ACC112 (cell line): ENCODE data around the gene HMBS.
"Not testable (repeated sequence)": the region's sequence is repeated elsewhere in the genome, so short reads cannot be mapped to it uniquely, and the experiment has no call there.

ENCODE experiments used
- H2AFZ ChIP-seq: fragments of 200-600 bp; sonication (generic); one replicate; pipeline ENCODE4 v1.6.0; 2017; ENCODE audit warnings: antibody characterized with exemption, low read length; ENCODE audit not compliant: unreplicated experiment
- H3K27ac ChIP-seq: fragments of 200-600 bp; sonication (generic); 2 replicates; pipeline ENCODE4 v1.5.1; 2014; ENCODE audit warnings: low read depth, mild to moderate bottlenecking, antibody characterized with exemption, low read length, moderate library complexity
- H3K27me3 ChIP-seq: fragments of 200-600 bp; sonication (generic); 2 replicates; pipeline ENCODE4 v1.6.1; 2014; ENCODE audit warnings: mild to moderate bottlenecking, antibody characterized with exemption, low read length, moderate library complexity, mixed read lengths; ENCODE audit not compliant: insufficient read depth
- H3K36me3 ChIP-seq: fragments of 200-600 bp; sonication (generic); 2 replicates; pipeline ENCODE4 v1.6.1; 2016; ENCODE audit warnings: mild to moderate bottlenecking, antibody characterized with exemption, low read length, moderate library complexity, mixed read lengths; ENCODE audit not compliant: insufficient read depth
- H3K4me1 ChIP-seq: fragments of 200-600 bp; sonication (generic); one replicate; pipeline ENCODE4 v1.6.1; 2016; ENCODE audit warnings: low read length, mixed read lengths; ENCODE audit not compliant: insufficient read depth, unreplicated experiment, control insufficient read depth
- H3K4me3 ChIP-seq: fragments of 200-600 bp; sonication (generic); 2 replicates; pipeline ENCODE4 v1.5.1; 2014; ENCODE audit warnings: mild to moderate bottlenecking, low read depth, low read length
- H3K79me2 ChIP-seq: fragments of 200-600 bp; sonication (generic); one replicate; pipeline ENCODE4 v1.6.0; 2016; ENCODE audit warnings: low read length; ENCODE audit not compliant: control insufficient read depth, unreplicated experiment, insufficient read depth

Gene HMBS

GRCh38 chr11:119084663-119085436 lies at the start of gene HMBS:
Gene HMBS, plus strand, starts transcription at chr11:119084881. Its CDS starts 153 bp downstream, at chr11:119085034.
- Histone ChIP-seq H2AFZ (peak within 1 kb of the TSS; percentile 87), H3K36me3 (peaks cover 4% of the 10 kb centered on the region; the same call in 1 of the 2 replicates), H3K4me1 (peaks cover 14% of the 10 kb centered on the region), H3K4me3 (peak within 1 kb of the TSS; percentile 93), H3K27ac (peak within 1 kb of the TSS; percentile 76), H3K79me2 (peaks cover 9% of the 10 kb centered on the region), H3K27me3 (no peaks in the 10 kb centered on the region)

DNA sequence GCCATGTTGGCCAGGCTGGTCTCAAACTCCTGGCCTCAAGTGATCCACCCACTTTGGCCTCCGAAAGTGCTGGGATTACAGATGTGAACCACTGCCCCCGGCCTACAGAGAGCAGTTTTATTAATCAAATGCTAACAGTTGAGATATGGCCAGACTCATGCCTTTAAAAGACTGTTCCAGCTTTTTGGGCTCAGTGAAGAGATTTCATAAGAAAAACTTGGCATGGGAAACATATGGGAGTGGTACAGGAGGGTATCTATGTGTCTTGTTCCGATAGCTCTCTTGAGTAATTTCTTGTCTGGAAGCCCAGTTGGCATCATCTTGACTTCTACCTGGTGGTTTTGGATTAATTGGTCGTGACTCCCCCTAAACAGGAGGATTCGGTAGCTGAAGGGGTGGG lies 45.8 kb upstream of the HMBS start:
- H3K27me3 ChIP-seq = no peaks in the 10 kb centered on the region
- no peaks in the 10 kb centered on the region for H3K79me2 ChIP-seq
- H3K36me3 ChIP-seq = no peaks in the 10 kb centered on the region
- H3K4me3 ChIP-seq = no peak overlapping the region
- no peaks in the 10 kb centered on the region for H3K4me1 ChIP-seq
- no peak overlapping the region for H3K27ac ChIP-seq
- no peak overlapping the region for H2AFZ ChIP-seq

DNA sequence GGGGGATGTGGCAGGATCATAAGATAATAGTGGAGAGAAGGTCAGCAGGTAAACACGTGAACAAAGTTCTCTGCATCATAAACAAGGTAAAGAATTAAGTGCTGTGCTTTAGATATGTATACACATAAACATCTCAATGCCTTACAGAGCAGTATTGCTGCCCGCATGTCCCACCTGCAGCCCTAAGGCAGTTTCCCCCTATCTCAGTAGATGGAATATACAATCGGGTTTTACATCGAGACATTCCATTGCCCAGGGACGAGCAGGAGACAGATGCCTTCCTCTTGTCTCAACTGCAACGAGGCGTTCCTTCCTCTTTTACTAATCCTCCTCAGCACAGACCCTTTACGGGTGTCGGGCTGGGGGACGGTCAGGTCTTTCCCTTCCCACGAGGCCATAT lies 45.2 kb upstream of the HMBS start:
- H3K27me3 ChIP-seq, H3K79me2 ChIP-seq, H2AFZ ChIP-seq, H3K27ac ChIP-seq, H3K4me1 ChIP-seq, H3K4me3 ChIP-seq, H3K36me3 ChIP-seq: not testable (repeated sequence)

GRCh38 chr11:119041821-119042514 lies 42.7 kb upstream of the HMBS start:
- no peaks in the 10 kb centered on the region for H3K36me3 ChIP-seq
- H3K4me1 ChIP-seq = no peaks in the 10 kb centered on the region
- H3K4me3 ChIP-seq = no peak overlapping the region
- no peak overlapping the region for H3K27ac ChIP-seq
- no peaks in the 10 kb centered on the region for H3K79me2 ChIP-seq
- H3K27me3 ChIP-seq = no peaks in the 10 kb centered on the region
- H2AFZ ChIP-seq = no peak overlapping the region

- Histone ChIP-seq H2AFZ (no peak overlapping the region), H3K27me3 (no peaks in the 10 kb centered on the region), H3K4me3 (no peak overlapping the region), H3K4me1 (no peaks in the 10 kb centered on the region), H3K79me2 (no peaks in the 10 kb centered on the region), H3K36me3 (no peaks in the 10 kb centered on the region), H3K27ac (no peak overlapping the region)
Observed at GRCh38 chr11:119042927-119043326, 41.8 kb upstream of the HMBS start.

DNA sequence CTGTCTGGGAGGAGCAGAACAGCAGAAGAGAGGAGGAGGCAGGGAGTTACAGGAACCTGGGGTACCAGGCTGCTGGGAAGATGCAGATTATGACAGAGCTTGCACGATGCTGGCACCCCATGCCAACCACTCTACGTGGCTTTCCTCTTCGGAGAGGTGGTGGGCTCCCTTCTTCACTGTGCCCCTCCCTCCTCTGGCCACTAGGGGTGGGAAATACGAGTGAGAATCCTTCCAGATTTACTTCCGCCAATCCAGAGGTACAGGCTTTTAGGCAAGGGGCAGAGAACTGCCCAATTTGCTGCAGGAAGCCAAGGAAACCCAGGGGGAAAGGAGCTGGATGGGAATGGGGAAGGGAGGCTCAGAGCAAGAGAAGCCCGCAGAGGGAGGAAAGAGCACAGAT lies 40.0 kb upstream of the HMBS start:
- Histone ChIP-seq H3K4me3 (no peak overlapping the region), H3K36me3 (peaks cover 4% of the 10 kb centered on the region; the same call in 1 of the 2 replicates), H2AFZ (no peak overlapping the region), H3K27me3 (no peaks in the 10 kb centered on the region), H3K4me1 (no peaks in the 10 kb centered on the region), H3K27ac (no peak overlapping the region), H3K79me2 (no peaks in the 10 kb centered on the region)

DNA sequence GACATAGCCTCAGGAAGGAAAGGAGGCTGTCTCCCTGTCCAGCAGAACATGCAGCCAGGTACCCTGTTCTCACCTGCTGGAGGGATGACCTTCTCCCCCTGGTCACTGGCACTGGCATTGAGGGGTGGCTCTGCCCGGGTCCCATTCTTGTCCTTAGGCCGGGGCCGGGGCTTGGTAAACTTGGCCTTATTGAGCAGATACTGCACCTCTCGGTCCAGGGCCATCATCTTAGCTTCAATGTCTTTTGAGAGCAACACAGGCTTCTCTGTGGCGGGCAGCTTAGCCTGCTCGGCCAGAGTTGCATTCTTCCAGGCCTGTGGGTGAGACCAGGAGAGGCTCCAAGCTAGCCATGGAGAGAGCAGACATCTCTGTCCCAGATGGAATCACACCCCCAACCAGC lies 38.2 kb upstream of the HMBS start:
- no peaks in the 10 kb centered on the region for H3K4me1 ChIP-seq
- H3K4me3 ChIP-seq = no peak overlapping the region
- H3K79me2 ChIP-seq = no peaks in the 10 kb centered on the region
- H2AFZ ChIP-seq = no peak overlapping the region
- H3K36me3 ChIP-seq = peaks cover 9% of the 10 kb centered on the region; the same call in 1 of the 2 replicates
- no peaks in the 10 kb centered on the region for H3K27me3 ChIP-seq
- no peak overlapping the region for H3K27ac ChIP-seq

DNA sequence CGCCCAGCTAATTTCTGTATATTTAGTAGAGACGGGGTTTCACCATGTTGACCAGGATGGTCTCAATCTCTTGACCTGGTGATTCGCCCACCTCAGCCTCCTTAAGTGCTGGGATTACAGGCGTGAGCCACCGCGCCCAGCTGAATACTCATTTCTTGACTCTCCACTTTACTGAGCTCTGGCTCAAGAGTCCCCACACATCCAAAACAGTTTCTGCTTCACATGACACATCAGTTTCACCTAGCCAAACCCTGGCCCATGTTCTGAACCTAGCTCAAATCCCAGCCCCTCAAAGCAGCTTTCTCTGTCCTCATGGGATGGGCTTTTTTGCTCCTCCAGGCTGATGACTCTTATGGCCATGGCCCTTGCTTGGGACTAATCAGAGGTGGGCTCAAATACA lies 37.5 kb upstream of the HMBS start:
- Histone ChIP-seq H3K27me3 (no peaks in the 10 kb centered on the region), H3K27ac (no peak overlapping the region), H3K36me3 (peaks cover 9% of the 10 kb centered on the region; the same call in 1 of the 2 replicates), H3K4me1 (no peaks in the 10 kb centered on the region), H3K4me3 (no peak overlapping the region), H2AFZ (no peak overlapping the region), H3K79me2 (no peaks in the 10 kb centered on the region)

DNA sequence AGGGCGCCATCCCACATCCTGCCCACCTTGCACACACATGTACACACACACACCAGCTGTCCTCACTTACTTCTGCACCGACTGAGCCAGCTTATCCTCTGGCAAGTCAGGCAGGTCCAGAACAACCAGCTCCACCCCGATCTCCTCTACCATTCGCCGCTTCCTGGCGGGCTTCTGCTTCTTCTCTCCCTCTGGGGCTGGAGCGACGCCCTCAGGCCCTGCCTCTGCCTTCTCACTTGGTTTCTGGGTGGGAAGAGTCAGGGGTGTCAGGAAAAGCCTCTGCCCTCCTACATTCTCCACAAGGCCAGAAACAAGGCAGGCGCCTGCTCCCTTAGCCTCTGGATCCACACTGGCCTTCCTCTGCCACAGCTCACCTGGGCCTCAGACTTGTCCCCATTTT lies 36.0 kb upstream of the HMBS start:
- no peak overlapping the region for H3K4me3 ChIP-seq
- no peak overlapping the region for H2AFZ ChIP-seq
- H3K79me2 ChIP-seq = no peaks in the 10 kb centered on the region
- no peaks in the 10 kb centered on the region for H3K27me3 ChIP-seq
- H3K36me3 ChIP-seq = peaks cover 9% of the 10 kb centered on the region; the same call in 1 of the 2 replicates
- H3K27ac ChIP-seq = no peak overlapping the region
- H3K4me1 ChIP-seq = no peaks in the 10 kb centered on the region

DNA sequence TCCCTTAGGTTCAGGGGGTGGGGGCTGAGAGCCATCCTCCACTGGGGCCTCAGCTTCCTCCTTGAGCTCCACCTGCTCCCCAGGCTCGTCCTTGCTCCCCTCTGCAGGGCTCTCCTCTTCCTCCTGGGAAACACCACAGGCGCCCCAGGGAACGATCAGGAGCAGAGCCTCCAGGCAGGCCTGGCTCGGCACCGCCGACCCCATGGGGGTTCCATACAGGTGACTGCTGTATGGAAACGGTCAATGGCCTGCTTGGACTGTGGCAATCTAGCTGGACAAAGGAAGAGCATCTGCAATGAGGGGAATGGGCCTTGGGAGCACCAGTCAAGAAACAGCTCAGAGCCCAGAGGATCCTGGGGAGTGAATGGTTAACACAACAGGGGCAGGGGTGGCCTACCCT lies 35.6 kb upstream of the HMBS start:
- Histone ChIP-seq H3K27ac (no peak overlapping the region), H3K4me3 (no peak overlapping the region), H3K4me1 (no peaks in the 10 kb centered on the region), H2AFZ (no peak overlapping the region), H3K36me3 (peaks cover 9% of the 10 kb centered on the region; the same call in 1 of the 2 replicates), H3K27me3 (no peaks in the 10 kb centered on the region), H3K79me2 (no peaks in the 10 kb centered on the region)
